SU-DHL-6 (cell line): ENCODE data around the gene PROKR1.

Source experiments
- CTCF ChIP-seq: fragments of 200-600 bp; sonication (generic); IDR thresholded peaks from one replicate; pipeline ENCODE4 v1.5.1; 2017; ENCODE audit warnings: antibody characterized with exemption, mild to moderate bottlenecking, low read length, moderate library complexity; ENCODE audit not compliant: insufficient read depth, poor library complexity, severe bottlenecking
- EZH2phosphoT487 ChIP-seq: fragments of 200-600 bp; sonication (generic), shearing (Covaris generic); conservative IDR thresholded peaks from 2 replicates; pipeline ENCODE4 v1.6.1; 2018; ENCODE audit warnings: mild to moderate bottlenecking, antibody characterized with exemption, low read length, moderate library complexity, mixed read lengths

DNA sequence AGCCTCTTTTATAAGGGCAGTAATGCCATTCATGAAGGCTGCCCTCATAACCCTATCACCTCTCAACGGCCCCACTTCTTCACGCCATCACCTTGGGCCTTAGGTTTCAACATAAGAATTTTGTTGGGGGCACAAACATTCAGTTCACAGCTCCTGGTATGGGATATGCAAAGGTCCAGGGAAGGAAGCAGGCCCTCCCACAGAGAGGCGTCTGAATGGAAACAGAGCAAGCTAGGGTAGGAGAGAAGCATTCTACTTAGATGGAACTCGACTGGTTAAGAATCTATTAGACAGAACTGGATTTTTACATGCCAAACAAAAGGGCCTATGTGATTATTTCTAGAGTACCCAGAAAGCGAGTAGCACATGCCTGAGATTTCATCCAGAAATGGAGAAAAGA lies 42.8 kb downstream of the PROKR1 start:
- TF ChIP-seq CTCF (no peak), EZH2phosphoT487 (no peak)
